Gastroesophageal sphincter (tissue), 2 donors: Measurements from ENCODE around the gene LMTK2.

Source experiments
- POLR2A ChIP-seq, 2 donors: fragments of 450-650 bp; IDR thresholded peaks; one replicate each; pipeline ENCODE4 v1.6.1; 2017; ENCODE audit warnings: antibody characterized with exemption in 2 of 2, mild to moderate bottlenecking in 2 of 2, moderate library complexity in 1 of 2
- POLR2AphosphoS5 ChIP-seq: sonication (generic); formaldehyde crosslinking; IDR thresholded peaks from one replicate; pipeline ENCODE4 v1.6.1; 2017; ENCODE audit warnings: antibody characterized with exemption

- TF ChIP-seq POLR2AphosphoS5 (no peak), POLR2A (IDR thresholded peaks at IDR 0.05) (no peak)
These were observed 59.4 kb downstream of the LMTK2 start for GRCh38 chr7:98165827-98166667.
